Psoas muscle (tissue), 8 donors: ENCODE measurements around the gene DCAF12L2. TPM values are rescaled to one million over a fixed set of nuclear protein-coding genes. Genes with fewer than 3 reads are reported as not detected.

Experiments
- ATAC-seq, 4 donors: fragments of 200-7000 bp; cut with Tn5 transposase; one replicate each; pipeline ENCODE4 v1.9.1; 2020; ENCODE audit warnings: moderate library complexity in 3 of 4, mild to moderate bottlenecking in 2 of 4
- DNase-seq, 2 donors: peaks; one replicate each; pipeline ENCODE4 v3.0.0-alpha.2; 2020
- H3K27ac ChIP-seq: fragments of 200-600 bp; one replicate; pipeline ENCODE4 v1.8.0; 2022
- H3K27me3 ChIP-seq, 3 donors: fragments of 200-600 bp in 1 of 3; one replicate each; pipeline versions ENCODE4 v1.6.1 to v1.8.0; 2013 to 2022; ENCODE audit warnings: low read length in 2 of 3, mild to moderate bottlenecking in 2 of 3, moderate library complexity in 1 of 3; ENCODE audit not compliant: insufficient read depth in 3 of 3
- H3K36me3 ChIP-seq, 2 donors: fragments of 200-600 bp in 1 of 2; one replicate each; pipeline versions ENCODE4 v1.6.1 to v1.8.0; 2013 to 2022; ENCODE audit warnings: low read depth in 1 of 2, mild to moderate bottlenecking in 1 of 2, moderate library complexity in 1 of 2; ENCODE audit not compliant: insufficient read depth in 1 of 2
- H3K4me1 ChIP-seq: fragments of 200-600 bp; one replicate; pipeline ENCODE4 v1.8.0; 2022
- H3K4me3 ChIP-seq: fragments of 200-600 bp; one replicate; pipeline ENCODE4 v1.8.0; 2022; ENCODE audit warnings: mild to moderate bottlenecking
- H3K9me3 ChIP-seq: fragments of 200-600 bp; one replicate; pipeline ENCODE4 v1.8.0; 2022
- CTCF ChIP-seq: fragments of 200-600 bp; IDR thresholded peaks from one replicate; pipeline ENCODE4 v1.8.0; 2022; ENCODE audit warnings: antibody characterized with exemption
- WGBS, 3 donors: extraction: QIAGEN DNeasy Blood & Tissue Kit; methylation state at CpG; one replicate each; pipeline versions ENCODE4 v1.1.6 to v1.1.7; 2013; 5-methylcytosine and 5-hydroxymethylcytosine counted together
- intact Hi-C, 2 donors: fragments of 100-400 bp; cut with DNase I; formaldehyde crosslinking; loops; one replicate each; pipeline versions ENCODE4 v1.11.0 to v1.14.2; 2022
- polyA plus RNA-seq, 3 donors: library from polyadenylated mRNA; stranded (reverse); fragments of 200-250 nt; gene quantifications; one replicate each; pipeline ENCODE4 v1.2.3, GENCODE V29; 2013
- total RNA-seq, 4 donors: library from RNA; stranded (reverse); fragmentation: NEBNext Ultra II Directional in 2 of 4; extraction: Animal tissue kit (Norgen Biotek cat#: 25700) in 2 of 4; gene quantifications; one replicate each; pipeline versions ENCODE4 v1.2.1 to v1.2.4, GENCODE V29; 2021 to 2023
- donor health status: healthy with polysubstance abuse.
- donor health status: DM: no; HTN: no; CAD: no; lungs with moderate emphysema.
- donor health status: Bipolar disorder and iron deficiency.
- donor health status: healthy.
- donor health status: DM: yes; HTN: yes; CAD: no.
- donor health status: DM: no; HTN: no; CAD: no.
- donor health status: DM: no; HTN: no; CAD: no.
- donor health status: DM: yes; HTN: yes; CAD: no.

DCAF12L2 gene
- total and polyA plus RNA-seq, 7 donors, result 0.03 to 0.13 (median 0.08) TPM; not detected in 1

GRCh38 chrX:126165401-126165720 lies 728 bp downstream of the DCAF12L2 start:
- no peaks in the 10 kb centered on the region for H3K4me1 ChIP-seq
- peaks cover 0 to 2% (median 0%) of the 10 kb centered on the region in 3 donors for H3K27me3 ChIP-seq
- H3K36me3 ChIP-seq, result no peaks in the 10 kb centered on the region
- ATAC-seq (no peak), DNase-seq (no peak)
- no peak overlapping the region for H3K4me3 ChIP-seq
- intact Hi-C loops, result no loop called here
- H3K27ac ChIP-seq, result no peak overlapping the region
- 34 to 72% (median 58%) methylated on average over 10 to 24 of the region's 24 CpGs for WGBS, 3 donors
- H3K9me3 ChIP-seq, result no peaks in the 10 kb centered on the region
- TF ChIP-seq CTCF, result no peak

GRCh38 chrX:126164689-126165400 lies 1.2 kb downstream of the DCAF12L2 start:
- Histone ChIP-seq H3K4me3 (no peak overlapping the region), H3K27ac (no peak overlapping the region), H3K27me3 (peaks cover 0 to 2% (median 0%) of the 10 kb centered on the region in 3 donors), H3K9me3 (no peaks in the 10 kb centered on the region), H3K4me1 (no peaks in the 10 kb centered on the region), H3K36me3 (no peaks in the 10 kb centered on the region)
- DNase-seq, result peak; percentile 9 to 48
- 90 to 96% (median 95%) methylated on average over 23 to 37 of the region's 37 CpGs for WGBS, 3 donors
- no peak for ATAC-seq
- TF ChIP-seq CTCF, result no peak
- intact Hi-C loops, result no loop called here

DNA sequence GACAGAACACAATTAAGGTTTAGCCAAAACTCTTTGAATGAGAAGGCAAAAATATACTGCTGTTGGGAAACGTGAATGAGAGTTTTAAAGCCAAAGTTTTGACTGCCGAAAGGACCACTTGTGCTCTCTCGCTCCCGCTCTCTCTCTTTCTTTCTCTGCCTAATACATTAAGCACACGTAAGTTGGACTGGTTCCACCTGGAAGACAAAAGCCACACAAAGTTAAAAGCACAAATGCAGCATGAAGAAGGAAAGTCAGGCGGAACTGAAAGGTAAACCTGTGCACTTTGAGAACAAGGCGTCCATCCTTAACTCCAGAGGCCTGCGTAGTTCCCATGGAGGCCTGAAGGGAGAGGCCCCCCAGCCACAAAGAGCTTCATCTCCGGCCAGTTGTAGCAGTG lies 1.9 kb downstream of the DCAF12L2 start:
- WGBS, 3 donors, result 53 to 67% (median 59%) methylated on average over 8 to 9 of the region's 9 CpGs
- no peak for TF ChIP-seq CTCF
- Histone ChIP-seq H3K4me1 (no peaks in the 10 kb centered on the region), H3K36me3 (no peaks in the 10 kb centered on the region), H3K4me3 (no peak overlapping the region), H3K27me3 (peaks cover 0 to 2% (median 0%) of the 10 kb centered on the region in 3 donors), H3K27ac (no peak overlapping the region), H3K9me3 (no peaks in the 10 kb centered on the region)
- intact Hi-C loops, result no loop called here
- DNase-seq, result no peak
- no peak for ATAC-seq

DNA sequence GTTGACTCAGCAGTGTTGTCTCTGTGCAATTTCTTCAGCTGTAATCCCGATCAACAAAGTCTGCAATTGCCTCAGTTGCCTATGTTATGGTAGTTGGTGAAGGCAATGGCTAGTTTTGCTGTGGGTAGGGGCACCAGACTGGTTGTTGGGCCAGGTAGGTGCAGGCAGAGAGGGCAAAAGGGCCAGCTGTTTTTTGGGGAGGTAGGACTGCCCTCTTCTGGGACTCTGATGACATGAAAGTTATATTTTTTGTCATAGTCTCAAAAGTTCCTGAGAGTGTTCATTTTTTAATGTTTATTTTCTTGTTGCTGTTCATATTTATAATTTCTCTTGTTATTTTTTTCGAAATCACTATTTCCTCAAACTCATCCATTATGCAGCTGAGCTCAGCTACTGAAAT lies 25.1 kb downstream of the DCAF12L2 start:
- H3K27me3 ChIP-seq, result no peaks in the 10 kb centered on the region
- DNase-seq (no peak), ATAC-seq (no peak)
- TF ChIP-seq CTCF, result no peak
- no peak overlapping the region for H3K4me3 ChIP-seq
- intact Hi-C loops, result no loop called here
- 47 to 72% (median 65%) methylated on average over 2 of the region's 2 CpGs for WGBS, 3 donors
- no peaks in the 10 kb centered on the region for H3K36me3 ChIP-seq
- no peaks in the 10 kb centered on the region for H3K4me1 ChIP-seq
- no peaks in the 10 kb centered on the region for H3K9me3 ChIP-seq
- no peak overlapping the region for H3K27ac ChIP-seq

GRCh38 chrX:126137899-126138298 lies 28.2 kb downstream of the DCAF12L2 start:
- no peak for TF ChIP-seq CTCF
- no peak for ATAC-seq
- no peak for DNase-seq
- WGBS, 3 donors, result 69 to 83% (median 78%) methylated on average over 1 of the region's 1 CpG
- Histone ChIP-seq H3K27me3 (no peaks in the 10 kb centered on the region), H3K27ac (no peak overlapping the region), H3K4me1 (no peaks in the 10 kb centered on the region), H3K4me3 (no peak overlapping the region), H3K36me3 (no peaks in the 10 kb centered on the region), H3K9me3 (no peaks in the 10 kb centered on the region)
- intact Hi-C loops, result no loop called here
